ENCODE results near the gene DOCK11.

DOCK11 gene

GRCh38 chrX:118519411-118520215, 24.0 kb downstream of the DOCK11 start:
- no peak overlapping the region for H3K27ac ChIP-seq

DNA sequence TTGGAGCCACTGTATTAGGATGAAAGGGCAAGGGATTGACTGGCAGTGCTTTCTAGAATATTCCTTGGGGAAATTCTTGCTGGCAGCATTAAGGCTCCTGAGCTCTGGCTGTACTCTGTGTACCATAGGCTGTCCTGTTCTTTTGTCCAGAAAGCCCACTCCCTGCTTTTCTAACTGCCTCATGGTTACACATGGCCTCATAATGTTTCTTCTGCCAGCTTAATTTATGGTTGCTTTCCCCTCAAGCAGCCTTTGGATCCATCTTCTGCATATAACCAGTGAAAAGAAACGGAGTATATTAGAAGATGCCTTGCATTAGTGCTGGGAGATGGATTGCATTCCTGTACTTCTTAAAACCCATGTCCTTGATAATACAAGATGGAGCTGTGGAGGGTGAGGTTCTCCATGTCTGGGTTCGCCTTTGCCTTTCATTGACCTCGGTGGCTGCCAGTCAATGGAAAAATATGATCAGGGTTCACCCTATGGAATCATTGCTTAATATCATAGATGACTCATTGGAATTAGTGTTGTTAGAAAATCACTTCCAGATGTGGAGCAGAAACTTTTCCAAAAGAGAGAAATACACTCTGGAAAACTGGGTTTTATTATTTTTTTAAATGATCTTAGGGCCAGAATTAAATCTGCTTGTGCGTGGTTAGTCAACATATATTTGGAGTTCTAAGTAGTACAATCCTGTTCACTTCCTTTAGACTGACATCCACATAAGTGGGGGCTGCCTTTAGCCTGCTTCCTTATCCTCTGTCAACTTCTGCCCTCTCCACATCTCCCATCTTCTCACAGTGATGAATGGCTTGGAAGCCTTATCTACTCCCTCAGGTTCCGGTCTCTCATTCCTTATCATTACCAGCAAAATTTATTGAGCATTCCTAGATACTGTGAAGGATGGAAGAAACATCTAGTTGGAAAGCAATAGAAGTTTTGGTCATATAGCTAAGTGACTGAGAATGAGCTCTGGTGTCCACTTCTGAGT, 24.9 kb downstream of the DOCK11 start:
- H3K4me1 ChIP-seq = no peaks in the 10 kb centered on the region
- H3K27me3 ChIP-seq (ENCODE audit: control insufficient read depth, insufficient read depth, low read length) = no peaks in the 10 kb centered on the region
- no peak overlapping the region for H3K9ac ChIP-seq
- TF ChIP-seq, protein P1, sequence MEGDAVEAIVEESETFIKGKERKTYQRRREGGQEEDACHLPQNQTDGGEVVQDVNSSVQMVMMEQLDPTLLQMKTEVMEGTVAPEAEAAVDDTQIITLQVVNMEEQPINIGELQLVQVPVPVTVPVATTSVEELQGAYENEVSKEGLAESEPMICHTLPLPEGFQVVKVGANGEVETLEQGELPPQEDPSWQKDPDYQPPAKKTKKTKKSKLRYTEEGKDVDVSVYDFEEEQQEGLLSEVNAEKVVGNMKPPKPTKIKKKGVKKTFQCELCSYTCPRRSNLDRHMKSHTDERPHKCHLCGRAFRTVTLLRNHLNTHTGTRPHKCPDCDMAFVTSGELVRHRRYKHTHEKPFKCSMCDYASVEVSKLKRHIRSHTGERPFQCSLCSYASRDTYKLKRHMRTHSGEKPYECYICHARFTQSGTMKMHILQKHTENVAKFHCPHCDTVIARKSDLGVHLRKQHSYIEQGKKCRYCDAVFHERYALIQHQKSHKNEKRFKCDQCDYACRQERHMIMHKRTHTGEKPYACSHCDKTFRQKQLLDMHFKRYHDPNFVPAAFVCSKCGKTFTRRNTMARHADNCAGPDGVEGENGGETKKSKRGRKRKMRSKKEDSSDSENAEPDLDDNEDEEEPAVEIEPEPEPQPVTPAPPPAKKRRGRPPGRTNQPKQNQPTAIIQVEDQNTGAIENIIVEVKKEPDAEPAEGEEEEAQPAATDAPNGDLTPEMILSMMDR (IDR thresholded peaks at IDR 0.05) = no peak
- H2AFZ ChIP-seq = no peak overlapping the region
- H3K36me3 ChIP-seq (ENCODE audit: control insufficient read depth, insufficient read depth, low read length) = no peaks in the 10 kb centered on the region
- H3K4me2 ChIP-seq (ENCODE audit: low read length) = no peak overlapping the region
- H3K4me3 ChIP-seq (ENCODE audit: low read depth, low read length) = no peak overlapping the region
- no peaks in the 10 kb centered on the region for H3K9me3 ChIP-seq (ENCODE audit: control insufficient read depth, low read length)
- no peaks in the 10 kb centered on the region for H3K79me2 ChIP-seq
- no peak overlapping the region for H3K27ac ChIP-seq

More at GRCh38 chrX:118519411-118520215, 24.0 kb downstream of the DOCK11 start:
- no peak overlapping the region for H2AFZ ChIP-seq
- H3K27me3 ChIP-seq (ENCODE audit: control insufficient read depth, insufficient read depth, low read length) = no peaks in the 10 kb centered on the region
- H3K4me1 ChIP-seq = no peaks in the 10 kb centered on the region
- H3K79me2 ChIP-seq = no peaks in the 10 kb centered on the region
- TF ChIP-seq, protein P1 (IDR thresholded peaks at IDR 0.05) = no peak
- H3K36me3 ChIP-seq (ENCODE audit: control insufficient read depth, insufficient read depth, low read length) = no peaks in the 10 kb centered on the region
- no peaks in the 10 kb centered on the region for H3K9me3 ChIP-seq (ENCODE audit: control insufficient read depth, low read length)
- no peak overlapping the region for H3K4me3 ChIP-seq (ENCODE audit: low read depth, low read length)
- no peak overlapping the region for H3K9ac ChIP-seq
- no peak overlapping the region for H3K4me2 ChIP-seq (ENCODE audit: low read length)

DNA sequence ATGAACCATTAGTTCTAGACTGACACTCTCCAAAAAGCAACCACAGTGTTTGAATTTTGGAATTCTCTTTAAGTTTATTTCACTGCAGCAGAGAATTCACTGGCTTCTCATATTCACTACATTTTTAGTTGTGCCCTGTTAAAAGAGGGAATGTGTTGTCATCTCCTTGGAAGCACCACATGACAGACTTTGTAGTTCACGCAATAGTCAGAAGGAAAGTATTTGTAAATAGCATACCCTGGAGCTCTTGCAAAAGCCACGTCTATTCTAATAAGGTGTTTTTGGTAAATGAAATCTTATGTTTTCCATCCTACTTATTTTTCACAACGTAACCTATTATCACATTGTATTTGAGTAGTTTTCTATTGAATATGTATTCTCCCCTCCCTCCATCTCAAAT, 25.8 kb downstream of the DOCK11 start:
- no peaks in the 10 kb centered on the region for H3K36me3 ChIP-seq (ENCODE audit: control insufficient read depth, insufficient read depth, low read length)
- H2AFZ ChIP-seq = no peak overlapping the region
- no peaks in the 10 kb centered on the region for H3K4me1 ChIP-seq
- TF ChIP-seq, protein P1 (IDR thresholded peaks at IDR 0.05) = no peak
- no peak overlapping the region for H3K9ac ChIP-seq
- H3K27ac ChIP-seq = no peak overlapping the region
- no peaks in the 10 kb centered on the region for H3K79me2 ChIP-seq
- no peak overlapping the region for H3K4me3 ChIP-seq (ENCODE audit: low read depth, low read length)
- no peaks in the 10 kb centered on the region for H3K27me3 ChIP-seq (ENCODE audit: control insufficient read depth, insufficient read depth, low read length)
- H3K9me3 ChIP-seq (ENCODE audit: control insufficient read depth, low read length) = no peaks in the 10 kb centered on the region
- no peak overlapping the region for H3K4me2 ChIP-seq (ENCODE audit: low read length)

DNA sequence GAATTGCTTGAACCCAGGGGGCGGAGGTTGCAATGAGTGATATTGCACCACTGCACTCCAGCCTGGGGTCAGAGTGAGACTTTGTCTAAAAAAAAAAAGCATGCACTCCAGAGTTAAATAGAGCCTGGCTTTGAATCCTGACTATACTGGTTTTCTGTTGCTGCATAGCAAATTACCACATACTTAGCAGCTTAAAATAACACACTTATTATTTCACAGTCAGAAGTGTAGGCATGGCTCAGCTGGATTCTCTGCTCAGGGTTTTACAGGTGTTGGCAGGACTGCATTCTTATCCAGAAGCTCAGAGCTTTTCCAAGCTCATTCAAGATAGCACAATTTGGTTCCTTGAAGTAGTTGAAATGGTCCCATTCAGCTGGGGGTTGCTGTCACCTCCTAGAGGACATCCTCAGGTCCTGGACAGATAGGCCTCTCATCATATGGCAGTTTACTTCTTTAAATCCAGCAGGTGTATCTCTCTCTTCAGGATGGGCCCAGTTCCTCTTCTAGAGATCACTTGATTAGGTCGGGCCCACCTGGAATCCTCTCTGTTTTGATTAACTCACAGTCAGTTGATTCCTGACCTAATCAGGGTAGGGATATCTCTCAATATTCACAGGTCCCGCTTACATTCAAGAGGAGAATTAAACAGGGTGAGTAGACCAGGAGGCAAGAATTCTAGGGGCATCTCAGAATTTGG, 26.8 kb downstream of the DOCK11 start:
- H3K9ac ChIP-seq = no peak overlapping the region
- H3K27me3 ChIP-seq (ENCODE audit: control insufficient read depth, insufficient read depth, low read length) = no peaks in the 10 kb centered on the region
- TF ChIP-seq, protein P1 (IDR thresholded peaks at IDR 0.05) = no peak
- no peak overlapping the region for H3K4me3 ChIP-seq (ENCODE audit: low read depth, low read length)
- H3K4me2 ChIP-seq (ENCODE audit: low read length) = no peak overlapping the region
- no peaks in the 10 kb centered on the region for H3K79me2 ChIP-seq
- H2AFZ ChIP-seq = no peak overlapping the region
- no peak overlapping the region for H3K27ac ChIP-seq
- H3K9me3 ChIP-seq (ENCODE audit: control insufficient read depth, low read length) = no peaks in the 10 kb centered on the region
- H3K4me1 ChIP-seq = no peaks in the 10 kb centered on the region
- H3K36me3 ChIP-seq (ENCODE audit: control insufficient read depth, insufficient read depth, low read length) = no peaks in the 10 kb centered on the region

All from parathyroid adenoma (tissue), 2 donors.